ENCODE results near the gene DISP2. TPM values are rescaled to one million over a fixed set of nuclear protein-coding genes. Genes with fewer than 3 reads are reported as not detected.

The DISP2 gene
- total and polyA plus RNA-seq, 8 donors = 0.15 to 10.1 (median 0.58) TPM; not detected in 1

DNA sequence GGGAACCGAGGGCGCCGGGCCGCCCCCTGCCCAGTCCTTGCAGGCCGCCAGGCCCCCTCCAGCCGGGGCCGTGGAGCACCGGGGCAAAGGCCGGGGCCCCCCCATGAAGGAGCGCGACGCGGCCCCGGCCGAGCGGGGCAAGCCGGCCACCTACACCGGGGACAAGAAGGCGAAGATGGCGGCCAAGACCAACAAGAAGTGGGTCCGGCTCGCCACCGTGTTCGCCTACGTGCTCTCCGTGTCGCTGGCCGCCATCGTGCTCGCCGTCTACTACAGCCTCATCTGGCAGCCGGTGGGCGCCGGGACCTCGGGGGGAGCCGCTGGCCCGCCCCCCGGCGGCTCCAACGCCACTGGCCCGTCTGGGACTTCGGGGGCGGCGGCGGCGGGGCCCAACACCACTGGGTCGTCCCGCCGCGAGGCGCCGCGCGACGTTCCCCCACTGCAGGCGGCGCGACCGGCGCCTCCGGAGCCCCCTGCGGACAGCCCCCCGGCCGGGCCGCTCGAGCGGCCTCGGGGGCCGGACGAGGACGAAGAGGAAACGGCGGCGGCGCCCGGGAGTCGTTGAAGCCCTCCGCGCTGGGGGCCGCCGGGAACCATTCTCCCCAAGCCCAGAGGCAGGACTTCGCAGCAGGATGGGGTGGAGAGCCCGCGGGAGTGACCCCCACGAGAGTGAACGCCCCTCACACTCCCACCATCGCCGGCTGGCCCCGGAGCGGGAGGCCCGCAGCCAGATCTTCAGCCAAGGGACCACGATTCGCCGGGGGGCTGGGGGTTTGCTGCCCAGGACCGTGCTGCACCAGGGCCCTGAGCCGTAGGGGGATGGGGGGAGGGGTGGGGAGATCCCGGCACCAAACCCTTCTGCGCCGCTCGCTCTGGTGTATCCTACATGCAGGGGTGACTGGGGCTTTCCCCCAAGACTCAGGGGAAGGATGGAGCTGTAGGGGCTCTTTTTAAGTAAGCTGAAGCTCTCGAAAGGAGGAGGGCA lies 33.8 kb upstream of the DISP2 start:
- Histone ChIP-seq H3K9me3 (no peaks in the 10 kb centered on the region), H3K36me3 (no peaks in the 10 kb centered on the region), H3K27ac (peak overlapping the region; percentile 67 to 92 (median 85)), H3K27me3 (no peaks in the 10 kb centered on the region), H3K4me1 (peaks cover 10 to 63% (median 41%) of the 10 kb centered on the region in 4 donors), H3K4me3 (peak overlapping the region; percentile 85 to 91 (median 86))
- TF ChIP-seq, protein P1, sequence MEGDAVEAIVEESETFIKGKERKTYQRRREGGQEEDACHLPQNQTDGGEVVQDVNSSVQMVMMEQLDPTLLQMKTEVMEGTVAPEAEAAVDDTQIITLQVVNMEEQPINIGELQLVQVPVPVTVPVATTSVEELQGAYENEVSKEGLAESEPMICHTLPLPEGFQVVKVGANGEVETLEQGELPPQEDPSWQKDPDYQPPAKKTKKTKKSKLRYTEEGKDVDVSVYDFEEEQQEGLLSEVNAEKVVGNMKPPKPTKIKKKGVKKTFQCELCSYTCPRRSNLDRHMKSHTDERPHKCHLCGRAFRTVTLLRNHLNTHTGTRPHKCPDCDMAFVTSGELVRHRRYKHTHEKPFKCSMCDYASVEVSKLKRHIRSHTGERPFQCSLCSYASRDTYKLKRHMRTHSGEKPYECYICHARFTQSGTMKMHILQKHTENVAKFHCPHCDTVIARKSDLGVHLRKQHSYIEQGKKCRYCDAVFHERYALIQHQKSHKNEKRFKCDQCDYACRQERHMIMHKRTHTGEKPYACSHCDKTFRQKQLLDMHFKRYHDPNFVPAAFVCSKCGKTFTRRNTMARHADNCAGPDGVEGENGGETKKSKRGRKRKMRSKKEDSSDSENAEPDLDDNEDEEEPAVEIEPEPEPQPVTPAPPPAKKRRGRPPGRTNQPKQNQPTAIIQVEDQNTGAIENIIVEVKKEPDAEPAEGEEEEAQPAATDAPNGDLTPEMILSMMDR (IDR thresholded peaks at IDR 0.05) = no peak
- no peak for TF ChIP-seq EP300 (IDR thresholded peaks at IDR 0.05)
- TF ChIP-seq POLR2AphosphoS5 (IDR thresholded peaks at IDR 0.05) = no peak
- TF ChIP-seq POLR2A (IDR thresholded peaks at IDR 0.05) = no peak
- 1 to 5% (median 2%) methylated on average over 4 to 101 of the region's 101 CpGs for WGBS, 5 donors
- DNase-seq = peak in 1 of 2 donors; percentile 78
- intact Hi-C loops (cut with DNase I; ENCODE audit: low total_unique reads) = no loop called here

DNA sequence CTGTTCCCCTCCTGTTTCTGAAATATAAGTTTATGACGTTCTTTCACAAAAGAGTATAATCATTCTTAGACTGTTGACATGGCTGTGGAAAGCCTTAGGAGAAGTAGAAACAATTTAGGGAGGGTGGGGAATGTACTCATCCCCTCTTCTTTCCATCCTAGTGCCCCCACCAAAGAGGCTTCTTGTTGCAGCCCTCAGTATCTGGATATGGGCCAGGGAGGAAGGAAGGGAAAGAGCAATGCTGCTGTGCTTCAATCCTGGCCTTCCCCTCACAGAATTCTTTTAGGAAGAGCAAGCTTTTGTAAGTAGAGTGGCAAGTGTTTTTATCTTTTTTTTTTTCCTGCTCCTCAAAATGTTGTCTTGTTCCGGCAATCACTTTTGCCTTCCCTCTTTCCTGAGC lies 32.8 kb upstream of the DISP2 start:
- intact Hi-C loops (cut with DNase I; ENCODE audit: low total_unique reads) = no loop called here
- Histone ChIP-seq H3K27me3 (no peaks in the 10 kb centered on the region), H3K4me1 (peaks cover 10 to 72% (median 46%) of the 10 kb centered on the region in 4 donors), H3K36me3 (no peaks in the 10 kb centered on the region), H3K9me3 (no peaks in the 10 kb centered on the region), H3K4me3 (peak overlapping the region; percentile 85 to 91 (median 86)), H3K27ac (peak overlapping the region in 3 of 5 donors; percentile 85 to 92 (median 90))
- WGBS, 5 donors = 57 to 82% (median 67%) methylated on average over 2 of the region's 2 CpGs
- TF ChIP-seq, protein P1 (IDR thresholded peaks at IDR 0.05) = no peak
- no peak for TF ChIP-seq POLR2AphosphoS5 (IDR thresholded peaks at IDR 0.05)
- no peak for TF ChIP-seq POLR2A (IDR thresholded peaks at IDR 0.05)
- no peak for TF ChIP-seq EP300 (IDR thresholded peaks at IDR 0.05)
- peak in 1 of 2 donors; percentile 54 for DNase-seq

DNA sequence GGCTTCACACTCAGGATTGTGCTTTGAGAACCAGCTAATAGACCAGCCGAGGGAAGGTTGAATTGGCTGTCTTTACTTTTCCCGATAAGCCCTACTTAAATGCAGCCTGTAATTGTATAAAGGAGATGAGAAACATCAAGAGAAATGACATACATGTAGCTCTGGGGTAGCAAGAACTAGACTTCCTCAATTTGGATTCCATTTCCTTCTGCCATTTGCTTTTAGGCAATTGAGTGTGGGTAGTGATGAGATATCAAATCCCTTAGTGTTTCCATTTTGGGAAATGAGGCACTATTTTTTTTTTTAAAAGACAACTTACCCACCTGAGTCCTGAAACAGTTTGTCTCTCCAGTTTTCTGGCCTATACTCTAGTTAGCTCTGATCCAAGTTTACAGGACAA lies 32.3 kb upstream of the DISP2 start:
- 82 to 96% (median 92%) methylated on average over 2 of the region's 2 CpGs for WGBS, 5 donors
- Histone ChIP-seq H3K9me3 (no peaks in the 10 kb centered on the region), H3K27ac (peak overlapping the region in 3 of 5 donors; percentile 85 to 92 (median 90)), H3K4me1 (peaks cover 11 to 76% (median 46%) of the 10 kb centered on the region in 4 donors), H3K36me3 (no peaks in the 10 kb centered on the region), H3K4me3 (peak overlapping the region in 3 of 4 donors; percentile 85 to 91 (median 88)), H3K27me3 (no peaks in the 10 kb centered on the region)
- intact Hi-C loops (cut with DNase I; ENCODE audit: low total_unique reads) = no loop called here
- TF ChIP-seq, protein P1 (IDR thresholded peaks at IDR 0.05) = no peak
- no peak for TF ChIP-seq POLR2A (IDR thresholded peaks at IDR 0.05)
- no peak for TF ChIP-seq EP300 (IDR thresholded peaks at IDR 0.05)
- TF ChIP-seq POLR2AphosphoS5 (IDR thresholded peaks at IDR 0.05) = no peak
- no peak for DNase-seq

DNA sequence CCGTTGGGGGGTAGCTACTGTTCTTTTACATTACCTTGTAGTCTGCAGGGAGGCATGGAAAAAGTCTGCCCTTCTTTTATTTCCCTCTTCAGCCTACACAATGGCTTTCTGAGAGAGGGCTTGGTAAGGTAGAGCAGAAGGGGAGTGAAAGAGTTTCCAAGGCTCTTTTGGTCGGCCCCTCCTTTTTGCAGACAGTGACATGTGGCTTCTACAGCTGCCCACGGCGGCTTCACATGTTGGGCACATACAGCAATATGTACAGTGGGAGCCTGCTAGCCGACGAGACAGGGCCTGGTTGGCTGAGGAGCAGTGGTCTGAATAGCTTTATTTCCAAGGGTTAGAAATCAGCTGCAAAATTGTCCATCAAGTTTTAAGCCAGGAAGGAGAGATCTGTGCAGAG lies 30.6 kb upstream of the DISP2 start:
- intact Hi-C loops (cut with DNase I; ENCODE audit: low total_unique reads) = no loop called here
- DNase-seq = peak in 1 of 2 donors; percentile 16
- 58 to 83% (median 70%) methylated on average over 6 of the region's 6 CpGs for WGBS, 5 donors
- Histone ChIP-seq H3K4me3 (peak overlapping the region in 2 of 4 donors; percentile 1 to 85), H3K9me3 (no peaks in the 10 kb centered on the region), H3K4me1 (peaks cover 16 to 87% (median 50%) of the 10 kb centered on the region in 4 donors), H3K27me3 (no peaks in the 10 kb centered on the region), H3K27ac (peak overlapping the region in 3 of 5 donors; percentile 85 to 92 (median 90)), H3K36me3 (no peaks in the 10 kb centered on the region)
- TF ChIP-seq POLR2AphosphoS5 (IDR thresholded peaks at IDR 0.05) (no peak), POLR2A (IDR thresholded peaks at IDR 0.05) (no peak), EP300 (IDR thresholded peaks at IDR 0.05) (no peak)
- TF ChIP-seq, protein P1 (IDR thresholded peaks at IDR 0.05) = no peak
